Upper lobe of left lung (tissue), 6 donors: ENCODE results near the gene PTGR3. TPM values are rescaled to one million over a fixed set of nuclear protein-coding genes. Genes with fewer than 3 reads are reported as not detected.

Experiments used
- ATAC-seq, 2 donors: fragments of 200-7000 bp; cut with Tn5 transposase; one replicate each; pipeline ENCODE4 v1.9.1; 2022; ENCODE audit warnings: mild to moderate bottlenecking in 2 of 2, moderate library complexity in 2 of 2; ENCODE audit not compliant: low FRiP score in 2 of 2
- DNase-seq, 2 donors: peaks; one replicate each; pipeline ENCODE4 v3.0.0-alpha.2; 2019 to 2020
- H3K27ac ChIP-seq, 4 donors: fragments of 200-600 bp; sonication (generic); one replicate each; pipeline ENCODE4 v1.5.1; 2016 to 2019
- H3K27me3 ChIP-seq, 4 donors: fragments of 200-600 bp; sonication (generic); one replicate each; pipeline ENCODE4 v1.5.1; 2017 to 2019
- H3K36me3 ChIP-seq, 4 donors: fragments of 200-600 bp; sonication (generic); one replicate each; pipeline ENCODE4 v1.5.1; 2016 to 2019
- H3K4me1 ChIP-seq, 4 donors: fragments of 200-600 bp; sonication (generic); one replicate each; pipeline ENCODE4 v1.5.1; 2018 to 2019
- H3K4me3 ChIP-seq, 4 donors: fragments of 200-600 bp; sonication (generic); one replicate each; pipeline ENCODE4 v1.5.1; 2017 to 2019; ENCODE audit warnings: mild to moderate bottlenecking in 2 of 4, moderate library complexity in 1 of 4
- H3K9me3 ChIP-seq, 4 donors: fragments of 200-600 bp; sonication (generic); one replicate each; pipeline ENCODE4 v1.5.1; 2018 to 2019
- CTCF ChIP-seq, 6 experiments: fragments of 450-650 bp in 4 of 6; fragments of 200-600 bp in 2 of 6; sonication (generic) in 2 of 6; IDR thresholded peaks; one replicate each; pipeline ENCODE4 v1.5.1; 2016 to 2019; ENCODE audit warnings: antibody characterized with exemption in 6 of 6
- EP300 ChIP-seq, 4 donors: sonication (generic); formaldehyde crosslinking; IDR thresholded peaks; one replicate each; pipeline ENCODE4 v1.5.1; 2017; ENCODE audit warnings: antibody characterized with exemption in 4 of 4, control low read depth in 2 of 4
- POLR2A ChIP-seq, 4 donors: fragments of 450-650 bp; IDR thresholded peaks; one replicate each; pipeline ENCODE4 v1.5.1; 2016 to 2017; ENCODE audit warnings: antibody characterized with exemption in 4 of 4, mild to moderate bottlenecking in 2 of 4
- POLR2AphosphoS5 ChIP-seq, 2 donors: sonication (generic); formaldehyde crosslinking; IDR thresholded peaks; one replicate each; pipeline ENCODE4 v1.5.1; 2017; ENCODE audit warnings: antibody characterized with exemption in 2 of 2
- WGBS, 2 donors: methylation state at CpG; one replicate each; pipeline ENCODE4 v1.1.5; 2017 to 2018; 5-methylcytosine and 5-hydroxymethylcytosine counted together
- total RNA-seq, 6 donors: library from RNA; depleted of rRNA in 4 of 6; stranded (reverse); fragments of >200 nt in 4 of 6; gene quantifications; one replicate each; pipeline versions ENCODE4 v1.1.0 to v1.2.1, GENCODE V29; 2016 to 2021
- donor health status: DM: no; HTN: no; CAD: no; lungs with moderate emphysema.
- donor health status: DM: no; HTN: yes; CAD: no; lungs with severe emphysema.

The PTGR3 gene
- total RNA-seq, 6 donors from 2014 or later: 12.2 to 36.8 (median 26.5) TPM

DNA sequence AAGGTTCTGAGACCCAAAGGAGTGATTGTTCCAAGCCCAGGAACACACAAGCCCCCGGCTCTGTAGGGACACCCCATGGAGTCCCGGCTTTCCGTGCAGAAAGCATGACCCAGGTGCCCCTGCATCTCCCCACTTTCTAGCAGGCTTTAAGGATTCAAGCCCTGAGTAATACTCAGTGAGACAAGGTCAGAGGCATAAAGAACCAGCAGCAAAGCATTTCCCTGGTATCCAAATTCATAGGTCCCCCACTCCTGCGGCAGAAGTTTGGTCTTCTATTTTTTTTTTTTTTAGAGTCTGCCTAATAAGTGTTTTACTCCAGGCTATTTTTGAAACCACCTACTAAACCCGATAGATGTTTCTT is 18.0 kb upstream of the PTGR3 start:
- no peaks in the 10 kb centered on the region for H3K27me3 ChIP-seq
- no peak for ATAC-seq
- WGBS, 2 donors: 49 to 58% methylated on average over 4 to 5 of the region's 5 CpGs
- H3K27ac ChIP-seq: peak overlapping the region in 2 of 4 donors; percentile 37 to 61
- no peaks in the 10 kb centered on the region for H3K36me3 ChIP-seq
- H3K4me1 ChIP-seq: peaks cover 22 to 51% (median 35%) of the 10 kb centered on the region in 4 donors
- DNase-seq: no peak
- no peaks in the 10 kb centered on the region for H3K9me3 ChIP-seq
- H3K4me3 ChIP-seq: peak overlapping the region in 2 of 4 donors; percentile 17 to 24
- TF ChIP-seq POLR2AphosphoS5 (IDR thresholded peaks at IDR 0.05) (no peak), EP300 (IDR thresholded peaks at IDR 0.05) (no peak), POLR2A (IDR thresholded peaks at IDR 0.05) (no peak), CTCF (IDR thresholded peaks at IDR 0.05) (no peak)

DNA sequence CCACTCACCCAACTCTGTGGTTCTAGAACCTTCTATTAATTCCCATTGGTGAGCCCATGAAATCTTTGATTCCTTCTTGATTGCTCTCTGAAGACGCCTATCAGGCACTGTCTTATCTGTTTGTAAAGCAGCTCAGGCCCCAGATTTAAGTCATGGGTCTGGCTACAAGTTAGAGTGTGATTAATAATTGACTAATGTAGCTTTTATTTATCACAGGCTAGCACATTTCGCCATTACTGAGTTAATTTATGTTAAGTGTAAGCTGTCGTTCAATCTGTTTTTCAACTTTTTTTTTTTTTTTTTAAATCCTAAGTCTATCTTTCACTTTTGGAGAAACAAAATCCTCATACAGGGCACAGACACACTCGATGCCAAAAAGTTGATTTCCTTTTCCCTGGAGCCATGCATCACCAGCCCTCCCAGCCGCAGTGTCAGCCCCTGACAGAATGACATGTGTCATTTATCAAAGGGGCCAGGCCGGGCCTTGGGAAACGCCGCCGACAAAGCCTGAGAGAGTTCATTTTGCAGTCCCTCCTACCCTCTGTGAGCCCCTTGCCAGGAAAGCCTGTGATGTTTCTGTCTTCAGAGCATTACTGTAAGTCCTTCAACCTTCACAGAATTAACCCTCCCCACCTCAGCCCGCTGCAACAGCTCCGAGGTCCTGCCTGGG is 17.5 kb upstream of the PTGR3 start:
- 20 to 27% methylated on average over 11 of the region's 11 CpGs for WGBS, 2 donors
- H3K27ac ChIP-seq: peak overlapping the region in 2 of 4 donors; percentile 37 to 61
- peak overlapping the region in 3 of 4 donors; percentile 6 to 24 (median 17) for H3K4me3 ChIP-seq
- no peaks in the 10 kb centered on the region for H3K36me3 ChIP-seq
- TF ChIP-seq POLR2AphosphoS5 (IDR thresholded peaks at IDR 0.05): no peak
- TF ChIP-seq EP300 (IDR thresholded peaks at IDR 0.05): no peak
- TF ChIP-seq POLR2A (IDR thresholded peaks at IDR 0.05): no peak
- no peak for TF ChIP-seq CTCF (IDR thresholded peaks at IDR 0.05)
- DNase-seq: no peak
- ATAC-seq: no peak
- H3K4me1 ChIP-seq: peaks cover 24 to 51% (median 32%) of the 10 kb centered on the region in 4 donors
- H3K9me3 ChIP-seq: no peaks in the 10 kb centered on the region
- H3K27me3 ChIP-seq: no peaks in the 10 kb centered on the region

DNA sequence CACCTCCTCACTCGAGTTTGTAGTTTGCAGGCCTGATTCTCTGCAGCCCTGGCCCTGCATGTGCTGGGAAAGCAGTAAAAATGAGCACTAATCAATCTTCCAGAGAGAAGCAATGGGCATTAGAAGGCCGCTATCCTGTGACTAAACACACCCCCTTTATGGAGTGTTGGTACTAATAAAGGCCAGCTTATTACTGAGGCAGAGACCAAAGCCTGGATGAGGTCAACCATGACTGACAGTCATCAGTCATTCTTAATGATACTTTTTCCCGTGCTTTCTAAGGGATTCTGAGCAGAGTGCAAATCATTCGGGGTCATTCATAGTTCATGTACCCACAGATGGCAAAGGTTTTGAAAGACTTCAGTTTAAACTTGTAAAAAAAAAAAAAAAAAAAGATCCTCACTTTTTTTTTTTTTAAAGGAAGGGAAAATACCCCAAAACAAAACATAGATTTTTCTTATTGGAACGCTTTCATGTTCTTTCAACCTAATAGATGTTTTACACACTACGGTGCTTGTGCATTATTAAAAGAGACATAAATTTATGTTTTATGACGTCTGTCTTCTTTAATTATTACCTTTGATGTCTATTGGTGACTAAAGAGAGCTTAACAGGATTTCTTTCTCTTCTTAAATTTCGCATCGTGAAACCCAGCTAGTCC is 14.9 kb upstream of the PTGR3 start:
- H3K36me3 ChIP-seq: no peaks in the 10 kb centered on the region
- H3K4me3 ChIP-seq: no peak overlapping the region
- peaks cover 18 to 31% (median 28%) of the 10 kb centered on the region in 4 donors for H3K4me1 ChIP-seq
- no peak for ATAC-seq
- no peaks in the 10 kb centered on the region for H3K9me3 ChIP-seq
- TF ChIP-seq CTCF (IDR thresholded peaks at IDR 0.05) (no peak), POLR2A (IDR thresholded peaks at IDR 0.05) (no peak), POLR2AphosphoS5 (IDR thresholded peaks at IDR 0.05) (no peak), EP300 (IDR thresholded peaks at IDR 0.05) (no peak)
- no peaks in the 10 kb centered on the region for H3K27me3 ChIP-seq
- 81 to 86% methylated on average over 9 of the region's 9 CpGs for WGBS, 2 donors
- DNase-seq: no peak
- H3K27ac ChIP-seq: no peak overlapping the region

- Histone ChIP-seq H3K4me3 (no peak overlapping the region), H3K36me3 (no peaks in the 10 kb centered on the region), H3K27ac (no peak overlapping the region), H3K27me3 (no peaks in the 10 kb centered on the region), H3K9me3 (no peaks in the 10 kb centered on the region), H3K4me1 (peaks cover 15 to 27% (median 21%) of the 10 kb centered on the region in 4 donors)
- WGBS, 2 donors: 89% methylated on average over 10 of the region's 10 CpGs
- no peak for TF ChIP-seq CTCF (IDR thresholded peaks at IDR 0.05)
- TF ChIP-seq POLR2AphosphoS5 (IDR thresholded peaks at IDR 0.05): no peak
- no peak for TF ChIP-seq POLR2A (IDR thresholded peaks at IDR 0.05)
- no peak for TF ChIP-seq EP300 (IDR thresholded peaks at IDR 0.05)
- DNase-seq: no peak
- no peak for ATAC-seq
Observed at GRCh38 chr18:75222407-75222806, 13.5 kb upstream of the PTGR3 start.
